ENCODE results near the gene DMBX1. TPM values are rescaled to one million over a fixed set of nuclear protein-coding genes. Genes with fewer than 3 reads are reported as not detected.

The DMBX1 gene
- total RNA-seq, 3 donors from 2014 or later = not detected

DNA sequence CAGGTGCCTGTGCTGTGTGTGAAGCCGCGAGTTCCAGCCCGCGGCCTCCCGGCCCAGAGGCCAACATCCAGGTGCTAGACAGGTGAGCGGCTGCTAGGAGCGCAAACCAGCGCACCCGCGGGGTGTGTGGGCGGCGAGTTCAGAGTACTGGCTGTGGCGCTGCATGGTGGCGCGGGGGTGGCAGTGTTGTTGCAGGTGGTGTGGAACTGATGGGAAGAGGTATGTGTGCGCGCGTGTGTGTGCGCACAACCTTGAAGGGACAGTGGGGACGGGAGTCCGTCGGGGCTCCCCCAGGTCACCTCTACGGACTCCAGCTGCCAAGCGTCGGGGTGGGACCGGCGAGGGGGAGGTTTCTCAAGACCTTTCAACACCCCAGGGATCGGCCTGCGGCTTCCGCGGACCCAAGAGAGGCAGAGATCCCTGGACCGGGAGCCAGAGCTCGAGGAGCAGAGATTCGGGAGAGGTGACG is 433 bp upstream of the DMBX1 start:
- Histone ChIP-seq H3K4me3 (no peak overlapping the region), H3K9me3 (no peaks in the 10 kb centered on the region), H3K36me3 (ENCODE audit: low read depth) (no peaks in the 10 kb centered on the region), H3K4me1 (ENCODE audit: low read depth) (peaks cover 11% of the 10 kb centered on the region)
- DNase-seq (peak in 2 of 3 donors; percentile 14 to 53), ATAC-seq (peak; percentile 61)
- TF ChIP-seq, protein P1, sequence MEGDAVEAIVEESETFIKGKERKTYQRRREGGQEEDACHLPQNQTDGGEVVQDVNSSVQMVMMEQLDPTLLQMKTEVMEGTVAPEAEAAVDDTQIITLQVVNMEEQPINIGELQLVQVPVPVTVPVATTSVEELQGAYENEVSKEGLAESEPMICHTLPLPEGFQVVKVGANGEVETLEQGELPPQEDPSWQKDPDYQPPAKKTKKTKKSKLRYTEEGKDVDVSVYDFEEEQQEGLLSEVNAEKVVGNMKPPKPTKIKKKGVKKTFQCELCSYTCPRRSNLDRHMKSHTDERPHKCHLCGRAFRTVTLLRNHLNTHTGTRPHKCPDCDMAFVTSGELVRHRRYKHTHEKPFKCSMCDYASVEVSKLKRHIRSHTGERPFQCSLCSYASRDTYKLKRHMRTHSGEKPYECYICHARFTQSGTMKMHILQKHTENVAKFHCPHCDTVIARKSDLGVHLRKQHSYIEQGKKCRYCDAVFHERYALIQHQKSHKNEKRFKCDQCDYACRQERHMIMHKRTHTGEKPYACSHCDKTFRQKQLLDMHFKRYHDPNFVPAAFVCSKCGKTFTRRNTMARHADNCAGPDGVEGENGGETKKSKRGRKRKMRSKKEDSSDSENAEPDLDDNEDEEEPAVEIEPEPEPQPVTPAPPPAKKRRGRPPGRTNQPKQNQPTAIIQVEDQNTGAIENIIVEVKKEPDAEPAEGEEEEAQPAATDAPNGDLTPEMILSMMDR (IDR thresholded peaks at IDR 0.05) = no peak
- intact Hi-C loops (cut with DNase I, micrococcal nuclease) = no loop called here

DNA sequence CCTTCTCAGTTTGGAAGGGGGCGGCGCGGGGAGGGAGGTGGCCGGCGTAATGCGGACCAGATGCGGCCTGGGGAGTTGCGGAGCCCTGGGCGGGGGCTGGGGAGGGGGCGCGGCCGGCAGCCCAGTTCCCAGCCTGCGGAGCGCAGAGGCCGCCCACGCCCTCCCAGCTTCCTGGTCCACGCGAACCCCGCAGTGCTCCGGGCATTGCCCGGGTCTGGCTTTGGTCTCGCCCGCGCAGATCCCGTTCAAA is 695 bp downstream of the DMBX1 start:
- TF ChIP-seq, protein P1 (IDR thresholded peaks at IDR 0.05) = no peak
- no peaks in the 10 kb centered on the region for H3K36me3 ChIP-seq (ENCODE audit: low read depth)
- H3K9me3 ChIP-seq = no peaks in the 10 kb centered on the region
- intact Hi-C loops (cut with DNase I, micrococcal nuclease) = no loop called here
- ATAC-seq (no peak), DNase-seq (no peak)
- H3K4me1 ChIP-seq (ENCODE audit: low read depth) = peaks cover 11% of the 10 kb centered on the region
- H3K4me3 ChIP-seq = no peak overlapping the region

DNA sequence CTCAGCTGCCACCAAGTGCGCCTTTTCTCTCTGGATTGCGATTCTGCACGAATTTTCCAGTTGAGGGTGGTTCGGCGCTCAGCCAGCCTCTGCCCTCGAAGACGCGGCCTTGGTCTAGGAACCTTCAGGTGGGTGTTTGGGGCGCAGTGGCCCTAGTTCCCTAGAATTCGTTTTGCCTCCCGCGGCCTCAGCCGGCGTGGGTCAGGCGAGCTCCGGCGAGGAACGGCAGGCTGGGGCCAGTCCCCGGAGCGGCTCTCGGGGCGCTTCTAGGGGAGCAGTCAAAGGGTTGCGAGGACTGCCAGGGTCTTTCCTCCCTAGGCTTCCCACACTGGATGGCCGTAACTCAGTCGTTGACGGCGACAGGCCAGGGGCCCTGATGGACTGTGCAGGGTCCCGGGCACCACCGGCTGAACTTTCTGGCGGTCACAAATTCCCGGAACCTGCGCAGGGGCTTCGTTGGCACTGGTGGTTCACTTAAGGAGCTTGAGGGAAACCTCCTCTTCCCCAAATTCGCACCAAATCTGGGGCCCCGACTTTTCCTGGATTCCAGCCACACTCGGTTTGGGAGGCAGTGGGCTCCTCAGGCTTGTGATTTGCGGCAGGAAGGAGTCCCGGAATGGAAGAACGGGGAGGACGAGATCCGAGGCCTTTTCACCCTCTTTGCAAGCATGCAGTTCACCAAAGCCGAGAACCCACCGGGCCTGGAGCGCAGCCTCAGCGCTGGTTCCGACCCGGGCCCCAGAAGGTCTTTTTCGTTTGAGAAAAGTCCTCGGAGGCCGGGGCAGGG is 1.2 kb downstream of the DMBX1 start:
- Histone ChIP-seq H3K36me3 (ENCODE audit: low read depth) (no peaks in the 10 kb centered on the region), H3K4me3 (no peak overlapping the region), H3K9me3 (no peaks in the 10 kb centered on the region), H3K4me1 (ENCODE audit: low read depth) (peaks cover 11% of the 10 kb centered on the region)
- ATAC-seq = no peak
- TF ChIP-seq, protein P1 (IDR thresholded peaks at IDR 0.05) = no peak
- no peak for DNase-seq
- intact Hi-C loops (cut with DNase I, micrococcal nuclease) = no loop called here

DNA sequence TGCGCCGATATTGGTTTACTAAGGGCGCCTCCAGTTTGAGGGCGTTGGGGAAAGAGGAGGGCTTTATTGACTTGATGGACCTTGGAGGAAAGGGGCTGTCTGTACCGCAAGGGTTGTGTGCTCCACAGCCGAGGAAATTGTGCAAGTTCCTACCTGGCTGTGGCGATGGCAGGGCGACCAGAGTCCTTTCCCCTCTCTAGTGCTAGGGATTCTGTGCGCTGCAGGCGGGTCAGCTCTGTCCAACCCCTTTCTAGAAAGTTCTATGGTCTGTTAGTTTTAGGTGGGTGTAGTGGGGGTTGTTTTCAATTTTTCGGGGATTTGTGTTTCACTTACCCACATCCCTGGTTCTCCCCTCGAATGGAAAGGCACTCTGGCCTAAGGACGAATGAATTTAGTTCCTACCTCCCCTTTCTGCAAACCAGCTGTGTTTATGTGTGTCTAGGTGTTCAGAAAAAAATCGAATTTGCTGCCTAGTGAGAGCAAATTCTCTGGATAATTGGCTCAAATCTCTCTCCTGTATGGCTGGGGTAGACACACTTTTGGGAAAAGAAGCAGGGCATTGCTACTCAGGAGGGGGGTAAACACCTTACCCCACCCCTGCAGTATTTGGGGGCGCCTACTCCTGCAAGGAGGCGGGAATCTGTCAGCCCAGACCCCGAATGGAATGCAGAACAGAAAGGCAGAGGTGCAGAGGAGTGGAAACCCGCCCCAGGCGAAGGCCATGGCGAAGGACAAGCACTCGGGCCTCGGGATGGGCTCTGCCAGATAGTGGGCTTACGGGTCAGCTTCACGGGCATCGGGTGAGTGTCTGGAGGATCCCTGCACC is 2.0 kb downstream of the DMBX1 start:
- DNase-seq = no peak
- no peak for ATAC-seq

DNA sequence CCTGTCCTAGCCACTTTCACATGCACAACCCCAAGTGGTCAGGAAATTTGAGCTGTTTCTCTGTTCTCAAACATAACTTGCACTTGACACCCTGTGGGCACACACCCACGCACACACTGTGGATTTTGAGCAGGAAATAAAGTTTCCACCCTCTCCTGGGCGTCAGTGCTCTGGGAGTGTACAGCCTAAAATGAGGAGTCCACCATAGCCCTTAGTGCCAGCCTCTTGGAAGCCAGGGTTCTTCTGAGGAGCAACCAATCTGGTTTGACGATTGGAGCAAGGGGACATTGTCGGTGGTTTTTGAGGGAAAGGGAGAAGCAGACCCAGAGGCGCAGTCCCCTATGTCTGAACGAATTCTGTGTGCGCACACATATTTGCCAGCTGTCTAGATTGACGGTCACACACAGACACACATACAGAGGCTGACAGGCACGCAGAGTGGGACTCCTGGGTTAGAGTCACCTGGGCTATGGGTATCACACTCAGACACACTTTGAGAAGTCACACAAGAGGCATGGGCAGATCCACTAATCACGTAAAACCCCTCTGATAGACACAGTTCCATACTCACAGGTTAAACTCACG is 2.7 kb downstream of the DMBX1 start:
- TF ChIP-seq, protein P1 (IDR thresholded peaks at IDR 0.05) = no peak
- no peak for DNase-seq
- Histone ChIP-seq H3K4me1 (ENCODE audit: low read depth) (peaks cover 11% of the 10 kb centered on the region), H3K9me3 (no peaks in the 10 kb centered on the region), H3K4me3 (no peak overlapping the region), H3K36me3 (ENCODE audit: low read depth) (no peaks in the 10 kb centered on the region)
- intact Hi-C loops (cut with DNase I, micrococcal nuclease) = no loop called here
- no peak for ATAC-seq

More for the DNA sequence above, 2.0 kb downstream of the DMBX1 start:
- Histone ChIP-seq H3K4me1 (ENCODE audit: low read depth) (peaks cover 11% of the 10 kb centered on the region), H3K36me3 (ENCODE audit: low read depth) (no peaks in the 10 kb centered on the region), H3K9me3 (no peaks in the 10 kb centered on the region), H3K4me3 (no peak overlapping the region)
- TF ChIP-seq, protein P1 (IDR thresholded peaks at IDR 0.05) = no peak
- intact Hi-C loops (cut with DNase I, micrococcal nuclease) = no loop called here

Data from mucosa of descending colon (tissue), 3 donors.